ENCODE measurements around the gene ZXDC.

ZXDC gene

GRCh38 chr3:126488185-126488584, 12.5 kb upstream of the ZXDC start:
- no peak for DNase-seq

- DNase-seq = no peak
These were observed 11.6 kb upstream of the ZXDC start for GRCh38 chr3:126487151-126487771.

- DNase-seq = no peak
These were observed 10.7 kb upstream of the ZXDC start for GRCh38 chr3:126486360-126486847.

GRCh38 chr3:126485956-126486355, 10.3 kb upstream of the ZXDC start:
- no peak for DNase-seq

GRCh38 chr3:126485176-126485897, 9.6 kb upstream of the ZXDC start:
- no peak for DNase-seq

- no peak for DNase-seq
These were observed 9.0 kb upstream of the ZXDC start for GRCh38 chr3:126484662-126485061.

GRCh38 chr3:126484148-126484547, 8.5 kb upstream of the ZXDC start:
- no peak for DNase-seq

GRCh38 chr3:126483321-126483761, 7.7 kb upstream of the ZXDC start:
- DNase-seq = no peak

GRCh38 chr3:126482503-126483255, 7.0 kb upstream of the ZXDC start:
- DNase-seq = no peak

- DNase-seq = no peak
These were observed 6.3 kb upstream of the ZXDC start for GRCh38 chr3:126481808-126482502.

- DNase-seq = no peak
These were observed 5.2 kb upstream of the ZXDC start for GRCh38 chr3:126480861-126481260.

GRCh38 chr3:126480206-126480605, 4.5 kb upstream of the ZXDC start:
- no peak for DNase-seq

GRCh38 chr3:126479642-126480041, 4.0 kb upstream of the ZXDC start:
- no peak for DNase-seq

- DNase-seq = no peak
These were observed 3.1 kb upstream of the ZXDC start for GRCh38 chr3:126478581-126479310.

- no peak for DNase-seq
These were observed 1.3 kb upstream of the ZXDC start for GRCh38 chr3:126477061-126477380.

GRCh38 chr3:126476166-126477060, 722 bp upstream of the ZXDC start:
- DNase-seq = no peak

- peak; percentile 27 for DNase-seq
These were observed 936 bp downstream of the ZXDC start for GRCh38 chr3:126474498-126475412.

GRCh38 chr3:126473292-126474168, 2.2 kb downstream of the ZXDC start:
- no peak for DNase-seq

- DNase-seq = no peak
These were observed 3.2 kb downstream of the ZXDC start for GRCh38 chr3:126472277-126473006.
